ENCODE results near the gene PTPN4. TPM values are rescaled to one million over a fixed set of nuclear protein-coding genes. Genes with fewer than 3 reads are reported as not detected.

Gene PTPN4
- polyA plus RNA-seq, 3 donors: 5.5 to 6.7 (median 5.7) TPM

DNA sequence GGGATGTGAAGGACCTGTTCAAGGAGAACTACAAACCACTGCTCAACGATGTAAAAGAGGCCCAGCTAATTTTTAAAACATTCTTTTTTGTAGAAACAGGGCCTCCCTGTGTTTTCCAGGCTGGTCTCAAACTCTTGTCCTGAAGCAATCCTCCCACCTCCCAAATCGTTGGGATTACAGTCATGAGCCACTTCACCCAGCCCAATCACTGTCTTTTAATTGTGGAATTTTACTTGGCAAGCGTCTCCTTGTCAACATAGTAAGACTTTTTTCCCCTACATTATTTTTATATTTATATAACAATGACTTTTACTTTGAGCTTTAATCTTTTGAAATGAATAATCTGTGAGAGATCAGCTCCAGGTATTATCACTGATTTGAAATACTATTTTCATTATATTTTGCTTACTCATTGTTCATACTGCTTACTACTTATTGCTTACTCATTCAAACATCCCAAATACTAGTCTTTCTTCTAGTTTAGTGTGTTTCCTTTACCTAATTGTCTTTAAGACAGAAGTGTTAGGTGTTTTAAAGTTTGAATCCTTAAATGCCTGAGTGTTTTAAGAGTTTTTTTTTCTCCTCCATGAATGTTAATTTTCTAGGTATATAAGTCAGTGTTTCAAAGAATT, 48.9 kb downstream of the PTPN4 start:
- Histone ChIP-seq H4K20me1 (ENCODE audit: insufficient read depth, low read length) (no peaks in the 10 kb centered on the region), H3K9ac (ENCODE audit: insufficient read depth, low read length, poor library complexity, severe bottlenecking) (no peak overlapping the region), H3K27me3 (ENCODE audit: control insufficient read depth in 2 of 2, insufficient read depth in 2 of 2, low read length in 2 of 2) (no peaks in the 10 kb centered on the region), H3K4me1 (ENCODE audit: control insufficient read depth in 1 of 2, insufficient read depth in 2 of 2, low read length in 2 of 2) (no peaks in the 10 kb centered on the region), H3K79me2 (ENCODE audit: insufficient read depth, low read length) (no peaks in the 10 kb centered on the region), H3K27ac (ENCODE audit: low read depth in 1 of 2, low read length in 2 of 2) (no peak overlapping the region), H3K9me3 (replicated peaks in 1 of 2; ENCODE audit: control insufficient read depth in 1 of 2, insufficient read depth in 1 of 2, low read length in 2 of 2) (peaks cover 2 to 3% of the 10 kb centered on the region in 2 donors), H3K36me3 (replicated peaks in 1 of 2; ENCODE audit: control insufficient read depth in 1 of 2, insufficient read depth in 2 of 2, low read length in 2 of 2) (peaks cover 0 to 7% of the 10 kb centered on the region in 2 donors), H3K4me3 (replicated peaks in 1 of 3; ENCODE audit: low read depth in 2 of 3, low read length in 3 of 3) (no peak overlapping the region), H3K4me2 (replicated peaks; ENCODE audit: extremely low read depth, low read length, poor library complexity, severe bottlenecking) (no peak overlapping the region), H2AFZ (ENCODE audit: insufficient read depth, low read depth, low read length, poor library complexity, severe bottlenecking) (no peak overlapping the region)
- intact Hi-C loops (cut with micrococcal nuclease): no loop called here
- 67% methylated on average over 1 of the region's 3 CpGs for WGBS (ENCODE audit: insufficient coverage)
- Mint-ChIP-seq H3K36me3 (peaks cover 14 to 16% of the 10 kb centered on the region in 2 donors), H3K4me3 (no peak overlapping the region), H3K4me1 (no peaks in the 10 kb centered on the region), H3K27ac (no peak overlapping the region), H3K9me3 (peaks cover 7 to 15% (median 10%) of the 10 kb centered on the region in 7 donors), H3K27me3 (ENCODE audit: low read depth in 3 of 3) (peaks cover 0 to 2% (median 0%) of the 10 kb centered on the region in 3 donors)
- TF ChIP-seq, protein P1, sequence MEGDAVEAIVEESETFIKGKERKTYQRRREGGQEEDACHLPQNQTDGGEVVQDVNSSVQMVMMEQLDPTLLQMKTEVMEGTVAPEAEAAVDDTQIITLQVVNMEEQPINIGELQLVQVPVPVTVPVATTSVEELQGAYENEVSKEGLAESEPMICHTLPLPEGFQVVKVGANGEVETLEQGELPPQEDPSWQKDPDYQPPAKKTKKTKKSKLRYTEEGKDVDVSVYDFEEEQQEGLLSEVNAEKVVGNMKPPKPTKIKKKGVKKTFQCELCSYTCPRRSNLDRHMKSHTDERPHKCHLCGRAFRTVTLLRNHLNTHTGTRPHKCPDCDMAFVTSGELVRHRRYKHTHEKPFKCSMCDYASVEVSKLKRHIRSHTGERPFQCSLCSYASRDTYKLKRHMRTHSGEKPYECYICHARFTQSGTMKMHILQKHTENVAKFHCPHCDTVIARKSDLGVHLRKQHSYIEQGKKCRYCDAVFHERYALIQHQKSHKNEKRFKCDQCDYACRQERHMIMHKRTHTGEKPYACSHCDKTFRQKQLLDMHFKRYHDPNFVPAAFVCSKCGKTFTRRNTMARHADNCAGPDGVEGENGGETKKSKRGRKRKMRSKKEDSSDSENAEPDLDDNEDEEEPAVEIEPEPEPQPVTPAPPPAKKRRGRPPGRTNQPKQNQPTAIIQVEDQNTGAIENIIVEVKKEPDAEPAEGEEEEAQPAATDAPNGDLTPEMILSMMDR (IDR thresholded peaks at IDR 0.05): no peak
- no peak for DNase-seq

DNA sequence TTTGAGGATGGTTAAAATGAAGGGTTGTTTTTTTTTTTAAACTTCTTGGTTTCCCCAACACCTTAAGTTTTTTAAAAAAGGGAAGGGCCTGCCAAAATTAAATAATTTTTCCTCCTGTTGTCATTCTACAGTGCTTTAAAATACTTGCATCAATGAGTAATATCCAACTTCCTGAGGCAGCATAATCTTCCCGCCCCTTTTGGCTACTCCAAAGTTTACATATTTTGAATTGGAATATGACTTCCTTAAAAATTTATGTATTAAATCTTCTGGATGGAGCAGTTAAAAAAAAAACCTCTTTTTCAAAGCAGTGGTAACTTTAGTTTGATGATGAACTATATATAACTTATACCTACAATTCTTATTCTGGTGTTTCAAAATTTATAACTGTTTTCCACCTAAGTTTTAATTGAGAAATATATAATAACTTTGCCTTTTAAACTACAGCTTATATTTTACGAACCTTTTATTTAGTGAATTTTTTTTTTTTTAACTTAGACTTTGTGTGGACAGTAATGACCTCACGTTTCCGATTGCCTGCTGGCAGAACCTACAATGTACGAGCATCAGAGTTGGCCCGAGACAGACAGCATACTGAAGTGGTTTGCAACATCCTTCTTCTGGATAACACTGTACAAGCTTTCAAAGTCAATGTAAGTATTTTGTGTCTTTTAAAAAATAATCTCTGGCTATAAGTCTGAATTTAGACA, 49.8 kb downstream of the PTPN4 start:
- no peak overlapping the region for H3K9ac ChIP-seq (ENCODE audit: insufficient read depth, low read length, poor library complexity, severe bottlenecking)
- H3K36me3 ChIP-seq (replicated peaks in 1 of 2; ENCODE audit: control insufficient read depth in 1 of 2, insufficient read depth in 2 of 2, low read length in 2 of 2): peaks cover 0 to 7% of the 10 kb centered on the region in 2 donors
- DNase-seq: no peak
- H3K79me2 ChIP-seq (ENCODE audit: insufficient read depth, low read length): no peaks in the 10 kb centered on the region
- no peak overlapping the region for H3K4me3 ChIP-seq (replicated peaks in 1 of 3; ENCODE audit: low read depth in 2 of 3, low read length in 3 of 3)
- H4K20me1 ChIP-seq (ENCODE audit: insufficient read depth, low read length): no peaks in the 10 kb centered on the region
- Mint-ChIP-seq H3K27ac (no peak overlapping the region), H3K9me3 (peaks cover 1 to 11% (median 4%) of the 10 kb centered on the region in 7 donors), H3K36me3 (peaks cover 13 to 14% of the 10 kb centered on the region in 2 donors), H3K27me3 (ENCODE audit: low read depth in 3 of 3) (peaks cover 0 to 2% (median 0%) of the 10 kb centered on the region in 3 donors), H3K4me3 (no peak overlapping the region), H3K4me1 (no peaks in the 10 kb centered on the region)
- no CpG with 5 or more reads among the region's 6 CpGs for WGBS (ENCODE audit: insufficient coverage)
- no peak overlapping the region for H3K4me2 ChIP-seq (replicated peaks; ENCODE audit: extremely low read depth, low read length, poor library complexity, severe bottlenecking)
- H2AFZ ChIP-seq (ENCODE audit: insufficient read depth, low read depth, low read length, poor library complexity, severe bottlenecking): no peak overlapping the region
- no peaks in the 10 kb centered on the region for H3K9me3 ChIP-seq (replicated peaks in 1 of 2; ENCODE audit: control insufficient read depth in 1 of 2, insufficient read depth in 1 of 2, low read length in 2 of 2)
- H3K4me1 ChIP-seq (ENCODE audit: control insufficient read depth in 1 of 2, insufficient read depth in 2 of 2, low read length in 2 of 2): no peaks in the 10 kb centered on the region
- TF ChIP-seq, protein P1 (IDR thresholded peaks at IDR 0.05): no peak
- H3K27me3 ChIP-seq (ENCODE audit: control insufficient read depth in 2 of 2, insufficient read depth in 2 of 2, low read length in 2 of 2): no peaks in the 10 kb centered on the region
- no peak overlapping the region for H3K27ac ChIP-seq (ENCODE audit: low read depth in 1 of 2, low read length in 2 of 2)
- intact Hi-C loops (cut with micrococcal nuclease): no loop called here

Measured in CD14-positive monocyte (primary cell).